ENCODE results near the gene IFT43.

Gene IFT43

DNA sequence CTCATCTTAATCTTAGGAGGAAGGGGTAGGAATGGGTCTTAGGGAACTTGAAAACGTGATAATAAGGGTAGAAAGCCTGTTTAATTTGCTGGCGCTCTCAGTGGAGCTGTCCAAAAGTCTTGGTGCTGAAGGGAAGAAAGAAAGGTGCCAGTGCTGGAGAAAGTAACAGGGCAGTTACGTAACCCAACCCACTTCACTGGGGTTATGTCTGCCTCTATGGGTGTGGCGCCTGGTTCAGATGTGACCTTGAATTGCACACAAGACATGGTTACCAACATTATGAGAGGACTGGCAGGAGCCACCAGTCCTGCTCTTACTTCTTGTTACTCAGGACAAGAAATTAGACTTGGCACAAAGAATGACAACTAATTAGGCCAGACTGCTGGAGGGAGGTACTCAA is 147.5 kb downstream of the IFT43 start:
- no peaks in the 10 kb centered on the region for H3K9me3 ChIP-seq (ENCODE audit: control insufficient read depth, low read length)
- no peak overlapping the region for H3K23ac ChIP-seq (ENCODE audit: low read length in 2 of 2)
- no peak overlapping the region for H3K4ac ChIP-seq (ENCODE audit: low read depth in 1 of 2, low read length in 2 of 2)
- no peak overlapping the region for H2BK120ac ChIP-seq (ENCODE audit: low read depth, low read length)
- WGBS = 29% methylated on average over 4 of the region's 4 CpGs
- no peak overlapping the region for H2AK5ac ChIP-seq (ENCODE audit: low read length, severe bottlenecking)
- H2BK15ac ChIP-seq (ENCODE audit: low read depth, poor library complexity, severe bottlenecking) = no peak overlapping the region
- H3K4me3 ChIP-seq (ENCODE audit: insufficient read depth in 1 of 2, low read depth in 1 of 2, low read length in 2 of 2) = no peak overlapping the region
- no peak overlapping the region for H2AFZ ChIP-seq (ENCODE audit: low read depth, low read length)
- peak; percentile 42 for DNase-seq
- H3K79me1 ChIP-seq (replicated peaks; ENCODE audit: low read length, poor library complexity, severe bottlenecking) = no peaks in the 10 kb centered on the region
- no peak overlapping the region for H4K8ac ChIP-seq (ENCODE audit: low read length)
- no peak overlapping the region for H4K91ac ChIP-seq (ENCODE audit: low read length)
- H3K27ac ChIP-seq (ENCODE audit: low read length, poor library complexity, severe bottlenecking) = no peak overlapping the region
- no peak overlapping the region for H3K9ac ChIP-seq (ENCODE audit: low read length)
- peaks cover 68 to 81% of the 10 kb centered on the region in 2 experiments for H3K27me3 ChIP-seq (ENCODE audit: control insufficient read depth in 1 of 2, insufficient read depth in 1 of 2, low read length in 2 of 2)
- H3K36me3 ChIP-seq (ENCODE audit: control insufficient read depth in 1 of 2, insufficient read depth in 2 of 2, low read depth in 1 of 2, low read length in 2 of 2) = no peaks in the 10 kb centered on the region
- no peak overlapping the region for H2BK5ac ChIP-seq (ENCODE audit: low read depth, low read length, poor library complexity, severe bottlenecking)
- H3K4me1 ChIP-seq (ENCODE audit: control insufficient read depth, insufficient read depth, low read depth, low read length) = no peaks in the 10 kb centered on the region
- H3K4me2 ChIP-seq (ENCODE audit: low read length, poor library complexity, severe bottlenecking) = no peak overlapping the region
- H3K18ac ChIP-seq (ENCODE audit: low read depth in 1 of 2, low read length in 2 of 2) = no peak overlapping the region
- H2BK12ac ChIP-seq (ENCODE audit: low read length in 2 of 2) = no peak overlapping the region
- H3K14ac ChIP-seq (ENCODE audit: low read length in 2 of 2) = no peak overlapping the region
